Right atrium auricular region (tissue), 2 donors: ENCODE measurements around the gene ATP2B2. TPM values are rescaled to one million over a fixed set of nuclear protein-coding genes. Genes with fewer than 3 reads are reported as not detected.

Experiments
- DNase-seq: peaks from one replicate; pipeline ENCODE4 v3.0.0-alpha.2; 2019; ENCODE audit warnings: low spot score
- H3K27ac ChIP-seq, 2 donors: fragments of 200-600 bp; sonication (generic); 1 replicate in 1 of 2; 2 replicates in 1 of 2; pipeline ENCODE4 v1.5.1; 2016 to 2019
- H3K27me3 ChIP-seq, 2 donors: fragments of 200-600 bp; sonication (generic); one replicate each; pipeline versions ENCODE4 v1.5.1 to v1.6.0; 2017 to 2019
- H3K36me3 ChIP-seq: fragments of 200-600 bp; sonication (generic); one replicate; pipeline ENCODE4 v1.5.1; 2016
- H3K4me1 ChIP-seq, 2 donors: fragments of 200-600 bp; sonication (generic); one replicate each; pipeline versions ENCODE4 v1.5.1 to v1.6.0; 2017 to 2019
- H3K4me3 ChIP-seq, 2 donors: fragments of 200-600 bp; sonication (generic); 1 replicate in 1 of 2; 2 replicates in 1 of 2; pipeline ENCODE4 v1.5.1; 2017 to 2019; ENCODE audit warnings: mild to moderate bottlenecking in 1 of 2, moderate library complexity in 1 of 2
- H3K9me3 ChIP-seq, 2 donors: fragments of 200-600 bp; sonication (generic); one replicate each; pipeline ENCODE4 v1.5.1; 2019
- CTCF ChIP-seq, 2 donors: fragments of 200-600 bp; sonication (generic); IDR thresholded peaks; one replicate each; pipeline ENCODE4 v1.5.1; 2019; ENCODE audit warnings: antibody characterized with exemption in 2 of 2
- total RNA-seq, 2 donors: library from RNA; depleted of rRNA; stranded (reverse); fragments of >200 nt; gene quantifications; one replicate each; pipeline ENCODE4 v1.1.0, GENCODE V29; 2016

Gene ATP2B2
- total RNA-seq, 2 donors from 2014 or later: 0.12 to 0.15 TPM

- Histone ChIP-seq H3K27ac (no peak overlapping the region), H3K27me3 (no peaks in the 10 kb centered on the region), H3K36me3 (no peaks in the 10 kb centered on the region), H3K9me3 (no peaks in the 10 kb centered on the region), H3K4me1 (peaks cover 0 to 8% of the 10 kb centered on the region in 2 donors), H3K4me3 (no peak overlapping the region)
- no peak for TF ChIP-seq CTCF (IDR thresholded peaks at IDR 0.05)
- no peak for DNase-seq
These were observed 4.8 kb upstream of the ATP2B2 start for GRCh38 chr3:10510086-10510742.

- no peak for DNase-seq
- H3K27me3 ChIP-seq: no peaks in the 10 kb centered on the region
- no peaks in the 10 kb centered on the region for H3K36me3 ChIP-seq
- no peak overlapping the region for H3K4me3 ChIP-seq
- H3K9me3 ChIP-seq: no peaks in the 10 kb centered on the region
- H3K4me1 ChIP-seq: peaks cover 0 to 12% of the 10 kb centered on the region in 2 donors
- TF ChIP-seq CTCF (IDR thresholded peaks at IDR 0.05): no peak
- no peak overlapping the region for H3K27ac ChIP-seq
These were observed 3.9 kb upstream of the ATP2B2 start for GRCh38 chr3:10509325-10509724.

DNA sequence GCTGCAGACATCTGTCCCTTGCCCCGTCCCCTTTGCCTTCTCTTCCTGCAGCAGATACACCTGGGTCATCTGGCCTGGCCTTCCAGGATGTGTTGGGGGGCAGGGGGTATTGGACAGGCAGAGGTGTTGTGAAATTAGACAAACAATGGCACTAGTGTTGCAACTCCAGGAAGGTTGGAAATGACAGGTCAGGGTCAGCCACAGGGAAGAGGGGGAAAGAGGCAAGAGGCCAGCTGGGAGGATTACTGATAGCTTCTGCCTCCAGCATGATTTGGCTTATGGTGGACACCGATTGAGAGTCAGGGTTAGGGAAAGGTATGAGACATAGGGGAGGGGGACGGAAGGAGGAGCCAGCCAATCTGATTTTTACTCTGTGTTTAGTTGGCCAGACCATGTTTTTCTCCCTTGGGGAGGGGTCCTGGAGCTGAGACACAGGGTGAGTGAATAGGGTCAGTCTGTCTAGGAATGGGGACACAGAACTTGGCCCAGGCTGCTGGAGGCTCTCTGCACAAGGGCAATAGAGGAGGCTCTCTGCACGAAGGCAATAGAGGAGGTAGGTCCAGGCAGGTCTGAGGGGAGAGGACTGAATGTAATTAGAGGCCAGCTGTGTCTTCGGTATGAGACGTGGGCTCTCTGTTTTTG, 3.4 kb upstream of the ATP2B2 start:
- H3K27me3 ChIP-seq: no peaks in the 10 kb centered on the region
- no peak for DNase-seq
- H3K4me3 ChIP-seq: no peak overlapping the region
- no peaks in the 10 kb centered on the region for H3K36me3 ChIP-seq
- no peak for TF ChIP-seq CTCF (IDR thresholded peaks at IDR 0.05)
- H3K4me1 ChIP-seq: peaks cover 0 to 12% of the 10 kb centered on the region in 2 donors
- no peak overlapping the region for H3K27ac ChIP-seq
- H3K9me3 ChIP-seq: no peaks in the 10 kb centered on the region

DNA sequence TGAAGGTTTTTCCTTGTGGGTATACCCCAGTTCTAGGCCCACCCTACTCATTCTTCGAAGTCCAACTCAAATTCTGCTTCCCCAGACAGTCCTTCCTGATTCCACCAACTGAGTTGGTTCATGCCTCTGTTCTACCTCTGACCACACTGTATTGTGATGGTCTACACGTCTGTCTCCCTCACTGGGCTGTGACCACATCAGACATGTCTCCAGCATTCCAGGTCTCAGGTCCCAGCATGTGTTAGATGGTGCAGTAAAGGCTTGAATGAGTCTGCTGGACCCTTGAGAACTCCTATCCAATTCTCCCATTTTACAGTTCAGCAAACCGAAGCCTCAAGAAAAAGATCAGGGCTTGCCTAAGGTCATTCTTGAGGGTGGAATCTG, 2.8 kb upstream of the ATP2B2 start:
- Histone ChIP-seq H3K9me3 (no peaks in the 10 kb centered on the region), H3K4me3 (no peak overlapping the region), H3K27ac (no peak overlapping the region), H3K4me1 (peaks cover 0 to 12% of the 10 kb centered on the region in 2 donors), H3K36me3 (no peaks in the 10 kb centered on the region), H3K27me3 (no peaks in the 10 kb centered on the region)
- DNase-seq: no peak
- no peak for TF ChIP-seq CTCF (IDR thresholded peaks at IDR 0.05)

- peaks cover 0 to 12% of the 10 kb centered on the region in 2 donors for H3K4me1 ChIP-seq
- no peak for TF ChIP-seq CTCF (IDR thresholded peaks at IDR 0.05)
- no peaks in the 10 kb centered on the region for H3K36me3 ChIP-seq
- no peaks in the 10 kb centered on the region for H3K27me3 ChIP-seq
- H3K27ac ChIP-seq: no peak overlapping the region
- no peak overlapping the region for H3K4me3 ChIP-seq
- no peaks in the 10 kb centered on the region for H3K9me3 ChIP-seq
- no peak for DNase-seq
These were observed 1.9 kb upstream of the ATP2B2 start for GRCh38 chr3:10507331-10507730.
